ENCODE data around the gene MTA2.
A peak's percentile ranks its signal among the peaks of the same experiment; 100 is the strongest.
"Not testable (repeated sequence)": the region's sequence is repeated elsewhere in the genome, so short reads cannot be mapped to it uniquely, and the experiment has no call there.

MTA2 gene

GRCh38 chr11:62572431-62572830, 29.2 kb downstream of the MTA2 start:
- no peak for TF ChIP-seq CTCF (IDR thresholded peaks at IDR 0.05; ENCODE audit: borderline replicate concordance, insufficient read depth, low read depth, low read length)
- H3K4me3 ChIP-seq (ENCODE audit: low read depth, low read length): peak overlapping the region; percentile 85

- H3K4me3 ChIP-seq (ENCODE audit: low read depth, low read length): not testable (repeated sequence)
Measured at GRCh38 chr11:62571493-62571892, 30.2 kb downstream of the MTA2 start.

DNA sequence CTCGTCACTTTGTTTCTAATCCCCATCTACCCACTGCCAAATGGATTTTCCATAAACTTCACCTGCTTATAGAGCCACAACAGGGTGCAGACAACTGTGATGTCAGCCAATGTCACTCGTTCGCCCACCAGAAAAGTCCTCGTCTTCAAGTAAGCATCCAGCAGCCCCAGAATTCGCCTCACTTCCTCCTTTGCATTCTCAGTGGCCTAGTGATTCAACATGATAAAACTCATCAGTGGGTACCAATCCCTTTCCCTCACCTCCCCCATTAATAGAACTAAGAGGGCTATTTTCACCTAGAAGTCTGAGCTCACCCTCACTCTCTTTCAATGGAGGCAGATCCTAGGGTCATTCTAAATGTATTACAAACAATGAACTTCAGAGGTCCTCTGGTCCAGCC, 30.8 kb downstream of the MTA2 start:
- not testable (repeated sequence) for H3K4me3 ChIP-seq (ENCODE audit: low read depth, low read length)

- TF ChIP-seq CTCF (IDR thresholded peaks at IDR 0.05; ENCODE audit: borderline replicate concordance, insufficient read depth, low read depth, low read length): no peak
- no peak overlapping the region for H3K4me3 ChIP-seq (ENCODE audit: low read depth, low read length)
Measured at GRCh38 chr11:62569611-62570010, 32.1 kb downstream of the MTA2 start.

DNA sequence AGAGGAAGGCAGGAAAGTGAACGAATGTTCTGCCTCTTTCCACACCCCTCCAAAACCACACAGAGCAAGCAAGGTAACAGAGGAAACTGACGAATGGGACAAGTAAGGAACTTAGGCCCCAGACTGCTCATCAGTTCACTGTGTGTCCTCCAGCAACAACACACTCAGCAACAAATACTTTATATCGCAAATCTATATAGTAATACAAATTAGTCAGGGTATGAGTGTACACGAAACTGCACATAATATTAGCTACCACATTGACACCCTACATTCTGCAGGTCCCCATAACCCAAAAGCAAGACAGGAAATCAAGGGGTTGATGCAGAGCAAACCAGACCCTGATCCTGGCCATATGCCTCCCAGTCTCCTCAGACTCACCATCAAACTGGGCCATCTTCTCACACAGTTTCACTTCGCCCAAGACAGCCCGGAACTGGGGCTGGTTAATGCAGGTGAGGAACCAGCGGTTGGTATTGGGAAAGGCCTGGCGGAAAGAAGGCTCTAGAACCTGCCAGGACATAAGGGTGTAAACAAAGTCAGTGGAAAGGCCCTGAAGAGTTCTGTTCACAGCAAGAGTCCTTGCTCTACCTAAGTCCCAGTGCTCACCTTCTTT, 34.5 kb downstream of the MTA2 start:
- no peak overlapping the region for H3K4me3 ChIP-seq (ENCODE audit: low read depth, low read length)
- no peak for TF ChIP-seq CTCF (IDR thresholded peaks at IDR 0.05; ENCODE audit: borderline replicate concordance, insufficient read depth, low read depth, low read length)

DNA sequence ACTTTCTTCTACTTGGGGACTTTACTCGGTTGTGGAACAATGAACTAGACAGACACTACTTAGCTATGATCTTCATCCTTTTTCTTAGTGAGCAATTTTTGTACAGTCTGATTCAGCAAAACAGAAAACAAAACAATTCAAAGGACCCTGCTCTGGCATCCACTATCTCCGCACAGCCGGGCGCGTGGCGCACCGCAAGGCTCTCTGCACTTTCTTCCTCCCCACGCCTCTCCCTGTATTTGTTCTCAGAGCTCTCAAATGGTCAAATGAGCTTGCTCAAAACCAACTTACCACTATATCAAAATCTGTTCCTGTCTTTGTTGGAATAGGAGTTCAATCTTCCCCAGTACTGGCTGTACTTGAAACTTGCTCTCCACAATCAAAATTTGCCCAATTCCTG, 35.4 kb downstream of the MTA2 start:
- no peak overlapping the region for H3K4me3 ChIP-seq (ENCODE audit: low read depth, low read length)
- no peak for TF ChIP-seq CTCF (IDR thresholded peaks at IDR 0.05; ENCODE audit: borderline replicate concordance, insufficient read depth, low read depth, low read length)

- no peak for TF ChIP-seq CTCF (IDR thresholded peaks at IDR 0.05; ENCODE audit: borderline replicate concordance, insufficient read depth, low read depth, low read length)
- H3K4me3 ChIP-seq (ENCODE audit: low read depth, low read length): no peak overlapping the region
Measured at GRCh38 chr11:62565100-62565802, 36.4 kb downstream of the MTA2 start.

DNA sequence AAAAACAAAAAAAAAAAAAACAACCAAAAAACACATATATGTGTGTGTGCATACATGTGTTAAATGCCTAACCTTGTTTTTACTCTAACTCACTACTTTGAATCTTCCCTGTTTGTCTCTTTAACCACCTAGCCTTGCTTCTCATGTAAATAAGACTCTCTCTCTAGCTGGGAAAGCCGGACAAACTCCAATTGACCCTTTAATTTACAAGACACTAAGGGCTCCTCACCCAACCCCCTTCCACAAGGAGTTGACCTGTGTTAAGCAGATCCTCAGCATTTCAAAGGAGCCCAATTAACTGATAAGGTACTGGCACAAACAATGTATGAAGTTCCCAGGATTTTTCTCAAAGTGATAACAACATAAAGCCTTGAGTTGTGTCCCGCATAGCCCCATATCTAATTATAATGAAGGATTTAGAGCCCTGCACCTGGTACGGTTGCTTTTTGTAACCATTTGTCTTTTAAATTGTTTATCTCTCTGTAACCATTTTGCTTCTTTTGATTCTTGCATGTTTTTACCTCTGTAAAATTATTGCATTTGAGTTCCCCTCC, 39.9 kb downstream of the MTA2 start:
- H3K4me3 ChIP-seq (ENCODE audit: low read depth, low read length): not testable (repeated sequence)

All from GM12875 (cell line).